ENCODE results near the gene CMSS1.

DNA sequence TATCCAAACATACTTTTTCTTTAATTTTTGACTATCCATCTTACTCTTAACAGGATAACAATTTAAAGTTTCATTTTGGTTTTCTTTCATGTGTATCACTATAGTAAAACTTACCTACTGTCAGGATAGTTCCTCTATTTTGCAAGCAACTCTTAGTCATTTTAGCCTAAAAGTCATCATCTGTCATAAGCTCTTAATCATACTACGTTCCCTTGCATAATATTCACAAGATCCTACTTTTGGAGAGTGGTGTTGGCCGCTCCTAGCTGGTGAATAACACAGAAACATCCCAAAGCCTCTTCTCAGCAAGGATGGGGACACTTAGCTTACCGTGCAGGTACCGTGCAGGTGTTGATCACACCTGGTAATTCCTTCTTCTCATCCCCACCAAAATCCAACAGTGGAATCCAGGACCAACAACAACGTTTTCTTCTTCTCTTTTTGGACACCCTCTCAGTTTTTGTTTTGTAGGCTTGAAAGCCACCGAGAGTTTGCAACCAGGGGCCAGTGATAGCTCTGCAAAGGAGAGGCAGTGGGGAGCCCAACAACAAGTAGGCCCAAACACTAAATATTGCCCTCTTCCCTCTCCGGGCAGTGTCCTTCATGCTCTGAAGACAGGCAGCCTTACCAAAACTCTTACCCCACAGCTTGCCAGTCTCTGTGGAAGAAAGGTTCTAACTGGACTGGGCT, 296.2 kb downstream of the CMSS1 start:
- no peak for TF ChIP-seq POLR2A (IDR thresholded peaks at IDR 0.05)
- TF ChIP-seq, protein P1, sequence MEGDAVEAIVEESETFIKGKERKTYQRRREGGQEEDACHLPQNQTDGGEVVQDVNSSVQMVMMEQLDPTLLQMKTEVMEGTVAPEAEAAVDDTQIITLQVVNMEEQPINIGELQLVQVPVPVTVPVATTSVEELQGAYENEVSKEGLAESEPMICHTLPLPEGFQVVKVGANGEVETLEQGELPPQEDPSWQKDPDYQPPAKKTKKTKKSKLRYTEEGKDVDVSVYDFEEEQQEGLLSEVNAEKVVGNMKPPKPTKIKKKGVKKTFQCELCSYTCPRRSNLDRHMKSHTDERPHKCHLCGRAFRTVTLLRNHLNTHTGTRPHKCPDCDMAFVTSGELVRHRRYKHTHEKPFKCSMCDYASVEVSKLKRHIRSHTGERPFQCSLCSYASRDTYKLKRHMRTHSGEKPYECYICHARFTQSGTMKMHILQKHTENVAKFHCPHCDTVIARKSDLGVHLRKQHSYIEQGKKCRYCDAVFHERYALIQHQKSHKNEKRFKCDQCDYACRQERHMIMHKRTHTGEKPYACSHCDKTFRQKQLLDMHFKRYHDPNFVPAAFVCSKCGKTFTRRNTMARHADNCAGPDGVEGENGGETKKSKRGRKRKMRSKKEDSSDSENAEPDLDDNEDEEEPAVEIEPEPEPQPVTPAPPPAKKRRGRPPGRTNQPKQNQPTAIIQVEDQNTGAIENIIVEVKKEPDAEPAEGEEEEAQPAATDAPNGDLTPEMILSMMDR (IDR thresholded peaks at IDR 0.05) = no peak

Data from right lobe of liver (tissue), 4 donors.